GM12865 (cell line): ENCODE measurements around the gene RHOT1.
"Not testable (repeated sequence)": the region's sequence is repeated elsewhere in the genome, so short reads cannot be mapped to it uniquely, and the experiment has no call there.

ENCODE experiments used
- DNase-seq: peaks from one replicate; pipeline ENCODE4 v3.0.0; 2010; ENCODE audit warnings: low read depth
- H3K4me3 ChIP-seq: 2 replicates; pipeline ENCODE4 v1.5.1; 2011; ENCODE audit warnings: mild to moderate bottlenecking, low read depth, low read length, control low read depth
- TF ChIP-seq, protein P1 (sequence below): IDR thresholded peaks from 2 replicates; pipeline ENCODE4 v1.5.1; 2011; ENCODE audit warnings: low read length, control low read depth, low read depth, inconsistent platforms; ENCODE audit not compliant: insufficient read depth; ENCODE audit errors: missing control alignments

RHOT1 gene

DNA sequence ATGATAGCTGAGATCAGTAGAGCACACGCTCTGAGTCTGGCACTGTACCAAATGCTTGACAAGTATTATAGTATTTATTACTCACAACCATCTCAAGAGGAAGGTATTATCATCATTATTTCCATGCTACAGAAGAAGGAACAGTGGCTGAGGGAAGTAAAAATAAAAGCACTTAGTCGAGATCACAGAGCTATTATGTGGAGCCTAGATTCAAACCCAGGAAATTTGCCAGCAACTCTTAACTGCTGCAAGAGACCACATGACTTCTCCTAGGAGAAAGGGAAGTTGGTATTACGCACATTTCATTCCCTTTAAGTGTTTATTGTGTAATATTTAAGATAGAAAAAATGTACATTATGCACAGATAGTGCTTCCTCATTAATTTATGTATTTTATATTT, 1.0 kb upstream of the RHOT1 start:
- TF ChIP-seq, protein P1, sequence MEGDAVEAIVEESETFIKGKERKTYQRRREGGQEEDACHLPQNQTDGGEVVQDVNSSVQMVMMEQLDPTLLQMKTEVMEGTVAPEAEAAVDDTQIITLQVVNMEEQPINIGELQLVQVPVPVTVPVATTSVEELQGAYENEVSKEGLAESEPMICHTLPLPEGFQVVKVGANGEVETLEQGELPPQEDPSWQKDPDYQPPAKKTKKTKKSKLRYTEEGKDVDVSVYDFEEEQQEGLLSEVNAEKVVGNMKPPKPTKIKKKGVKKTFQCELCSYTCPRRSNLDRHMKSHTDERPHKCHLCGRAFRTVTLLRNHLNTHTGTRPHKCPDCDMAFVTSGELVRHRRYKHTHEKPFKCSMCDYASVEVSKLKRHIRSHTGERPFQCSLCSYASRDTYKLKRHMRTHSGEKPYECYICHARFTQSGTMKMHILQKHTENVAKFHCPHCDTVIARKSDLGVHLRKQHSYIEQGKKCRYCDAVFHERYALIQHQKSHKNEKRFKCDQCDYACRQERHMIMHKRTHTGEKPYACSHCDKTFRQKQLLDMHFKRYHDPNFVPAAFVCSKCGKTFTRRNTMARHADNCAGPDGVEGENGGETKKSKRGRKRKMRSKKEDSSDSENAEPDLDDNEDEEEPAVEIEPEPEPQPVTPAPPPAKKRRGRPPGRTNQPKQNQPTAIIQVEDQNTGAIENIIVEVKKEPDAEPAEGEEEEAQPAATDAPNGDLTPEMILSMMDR = no peak
- DNase-seq = no peak
- no peak overlapping the region; the same call in 1 of the 2 replicates for H3K4me3 ChIP-seq

DNA sequence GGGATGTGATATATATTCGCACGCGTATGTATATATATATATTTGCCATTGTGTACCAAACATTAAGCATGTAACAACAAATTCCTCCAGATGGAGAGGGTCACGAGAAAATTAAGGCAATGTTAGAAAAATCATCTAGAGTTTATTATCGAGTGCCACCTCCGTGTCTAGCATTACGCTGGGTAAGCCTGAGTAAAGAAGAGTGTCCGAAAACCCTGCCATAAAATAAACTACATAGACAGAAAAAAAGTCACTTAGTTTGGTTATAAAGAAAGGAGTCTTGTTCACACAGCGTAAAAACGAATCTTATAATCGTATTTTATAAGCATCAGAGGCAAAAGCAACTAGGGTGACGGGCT, 644 bp upstream of the RHOT1 start:
- TF ChIP-seq, protein P1 = no peak
- no peak for DNase-seq
- H3K4me3 ChIP-seq = peak overlapping the region; percentile 67

DNA sequence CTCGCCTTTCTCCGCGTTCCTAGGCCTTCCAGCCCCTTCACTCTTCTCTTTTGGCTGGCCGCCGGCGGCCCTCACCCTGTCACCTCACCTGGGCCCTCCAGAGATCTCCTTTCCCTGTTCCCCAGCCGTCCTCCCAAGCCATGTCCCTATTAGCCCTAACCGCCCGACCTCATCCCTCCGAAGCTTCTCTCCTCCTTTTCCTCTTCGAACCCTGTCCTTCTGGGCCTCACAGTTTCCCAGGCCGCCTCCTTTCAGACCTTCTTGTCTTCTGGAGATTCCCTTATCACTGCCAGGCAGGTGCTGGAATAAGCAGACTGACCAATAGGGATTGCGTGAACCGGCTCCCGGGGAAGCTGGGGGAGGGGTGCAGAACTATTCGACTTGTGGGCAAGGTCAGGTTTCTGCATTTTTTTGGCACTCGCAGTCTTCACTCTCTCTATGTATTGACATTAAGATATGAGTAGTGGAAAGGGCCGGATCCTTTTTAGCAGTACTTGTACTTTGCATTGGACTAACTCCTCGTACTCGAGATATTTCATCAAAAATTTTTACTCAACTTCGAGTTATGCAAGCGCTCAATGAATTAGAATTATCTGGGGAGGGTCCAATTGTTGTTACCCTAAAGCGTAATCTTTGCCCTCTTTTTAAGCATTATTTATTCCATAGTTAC, 690 bp downstream of the RHOT1 start:
- TF ChIP-seq, protein P1 = no peak
- peak overlapping the region; percentile 100 for H3K4me3 ChIP-seq
- DNase-seq = peak; percentile 51

DNA sequence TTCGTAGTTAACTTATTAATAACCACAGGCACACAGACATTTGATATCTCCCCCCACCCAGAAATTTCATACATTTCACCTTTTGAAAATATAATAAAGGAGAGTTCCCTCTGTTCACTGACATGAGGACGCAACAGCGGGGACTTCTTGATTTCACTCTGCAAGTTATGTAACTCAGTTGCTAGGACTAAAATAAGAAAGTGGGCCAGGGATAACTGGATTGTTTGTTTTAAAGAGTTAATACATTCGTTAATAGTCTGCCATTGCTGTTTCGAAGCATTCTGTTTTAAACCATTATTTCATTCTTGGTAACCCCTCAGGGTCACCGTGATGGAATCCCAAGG, 1.2 kb downstream of the RHOT1 start:
- TF ChIP-seq, protein P1 = no peak
- peak overlapping the region; percentile 100 for H3K4me3 ChIP-seq
- no peak for DNase-seq

DNA sequence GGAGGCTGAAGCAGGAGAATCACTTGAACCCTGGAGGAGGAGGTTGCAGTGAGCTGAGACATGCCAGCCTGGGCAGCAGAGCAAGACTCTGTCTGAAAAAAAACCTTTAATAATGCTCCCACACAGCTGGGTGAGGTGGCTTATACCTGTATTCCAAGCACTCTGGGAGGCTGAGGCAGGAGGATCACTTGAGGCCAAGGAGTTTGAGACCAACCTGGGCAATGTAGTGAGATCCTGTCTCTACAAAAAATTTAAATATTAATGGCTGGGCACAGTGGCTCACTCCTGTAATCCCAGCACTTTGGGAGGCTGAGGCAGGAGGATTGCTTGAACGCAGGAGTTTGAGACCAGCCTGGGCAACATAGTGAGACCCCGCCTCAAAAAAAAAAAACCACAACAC, 2.1 kb downstream of the RHOT1 start:
- H3K4me3 ChIP-seq, DNase-seq: not testable (repeated sequence)

DNA sequence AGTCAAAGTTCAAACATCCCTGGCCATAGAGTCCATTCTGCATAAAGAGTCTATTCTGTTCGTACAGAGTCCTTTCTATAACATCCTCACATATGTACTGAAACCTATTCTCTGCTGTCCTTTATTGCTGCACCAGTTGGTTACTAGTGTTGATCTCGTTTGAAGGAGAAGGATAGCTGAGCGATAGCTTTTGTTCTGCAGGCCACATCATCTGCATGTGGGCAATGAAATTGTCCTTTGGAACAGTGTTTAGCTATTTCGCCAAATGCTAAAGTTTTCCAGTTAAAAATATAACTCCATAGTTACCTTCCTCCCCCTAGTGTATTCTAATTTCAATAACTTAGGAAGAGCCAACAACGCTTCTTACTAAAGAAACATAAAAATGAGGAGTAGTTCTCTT, 6.0 kb downstream of the RHOT1 start:
- DNase-seq = no peak
- TF ChIP-seq, protein P1 = no peak
- no peak overlapping the region for H3K4me3 ChIP-seq

DNA sequence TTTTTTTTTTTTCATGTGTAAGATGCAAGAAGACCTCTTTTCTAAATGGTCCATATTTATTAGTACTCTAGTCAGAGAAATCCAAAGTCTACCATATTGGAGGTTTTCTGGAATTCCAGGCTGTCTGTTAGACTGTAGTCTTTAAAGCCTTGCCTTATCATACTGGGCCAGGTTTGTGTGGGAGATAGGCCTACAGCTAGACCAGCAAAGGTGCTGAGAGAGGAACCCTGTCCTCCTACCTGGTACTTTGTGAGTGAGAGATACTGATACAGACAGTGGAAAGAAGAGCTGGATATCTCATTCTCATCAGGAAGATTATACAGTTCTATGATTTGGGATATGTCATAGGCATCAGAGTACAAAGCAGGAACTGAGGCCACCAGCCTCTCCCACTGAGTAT, 8.1 kb downstream of the RHOT1 start:
- H3K4me3 ChIP-seq = no peak overlapping the region
- TF ChIP-seq, protein P1 = no peak
- no peak for DNase-seq

DNA sequence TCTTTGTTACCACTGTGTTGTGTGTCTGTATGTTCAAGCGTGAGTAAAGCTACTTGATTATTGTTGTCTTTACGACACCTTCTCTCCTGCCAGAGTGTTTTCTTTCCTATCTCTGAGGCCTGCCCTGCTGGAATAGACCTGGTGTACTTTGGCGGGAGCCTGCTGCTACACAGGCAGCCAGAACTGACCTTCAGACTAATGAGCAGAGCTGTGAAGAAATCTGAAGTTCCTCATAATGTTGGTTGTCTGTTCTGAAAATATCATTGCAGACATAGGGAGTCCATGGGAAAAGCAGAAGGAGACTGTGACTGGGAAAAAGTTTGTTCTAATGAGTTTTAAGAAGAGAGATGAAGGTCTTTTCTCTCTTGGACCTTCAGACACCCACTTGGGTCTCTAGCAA, 9.8 kb downstream of the RHOT1 start:
- H3K4me3 ChIP-seq = no peak overlapping the region
- TF ChIP-seq, protein P1 = no peak
- DNase-seq = no peak
